Measurements from ENCODE around the gene DEFB128. TPM values are rescaled to one million over a fixed set of nuclear protein-coding genes. Genes with fewer than 3 reads are reported as not detected.

The DEFB128 gene
- total RNA-seq, 1 donor from 2014 or later, result not detected

GRCh38 chr20:219290-220115 is 30.0 kb upstream of the DEFB128 start:
- no peak overlapping the region for H3K9ac ChIP-seq (ENCODE audit: low read length)
- H3K79me2 ChIP-seq (ENCODE audit: insufficient read depth, low read length), result no peaks in the 10 kb centered on the region
- no peaks in the 10 kb centered on the region for H4K20me1 ChIP-seq (ENCODE audit: insufficient read depth, low read length)
- peaks cover 52% of the 10 kb centered on the region for H3K27me3 Mint-ChIP-seq (ENCODE audit: low read depth, unreplicated experiment)
- DNase-seq (ENCODE audit: low read depth) (no peak), FAIRE-seq (no peak)
- H3K27ac Mint-ChIP-seq (ENCODE audit: unreplicated experiment), result no peak overlapping the region
- H3K9me3 Mint-ChIP-seq (ENCODE audit: unreplicated experiment), result no peaks in the 10 kb centered on the region
- no peaks in the 10 kb centered on the region for H3K36me3 Mint-ChIP-seq (ENCODE audit: low read depth, unreplicated experiment)
- H3K36me3 ChIP-seq (ENCODE audit: insufficient read depth, low read length), result no peaks in the 10 kb centered on the region
- no peaks in the 10 kb centered on the region for H3K9me3 ChIP-seq (ENCODE audit: insufficient read depth, low read depth, low read length)
- H3K27ac ChIP-seq (ENCODE audit: low read depth, low read length), result no peak overlapping the region
- H2AFZ ChIP-seq (ENCODE audit: low read depth, low read length), result no peak overlapping the region
- no peak overlapping the region for H3K4me3 ChIP-seq (ENCODE audit: insufficient read depth, low read depth, low read length)
- no peaks in the 10 kb centered on the region for H3K4me1 Mint-ChIP-seq (ENCODE audit: low read depth, unreplicated experiment)
- H3K4me2 ChIP-seq (ENCODE audit: low read length), result no peak overlapping the region
- no peak overlapping the region for H3K4me3 Mint-ChIP-seq (ENCODE audit: unreplicated experiment)
- TF ChIP-seq CTCF (IDR thresholded peaks at IDR 0.05; ENCODE audit: insufficient read depth, low read depth, low read length), result no peak
- no peaks in the 10 kb centered on the region for H3K4me1 ChIP-seq (ENCODE audit: insufficient read depth, low read length)
- no peaks in the 10 kb centered on the region for H3K27me3 ChIP-seq (ENCODE audit: insufficient read depth, low read length)

DNA sequence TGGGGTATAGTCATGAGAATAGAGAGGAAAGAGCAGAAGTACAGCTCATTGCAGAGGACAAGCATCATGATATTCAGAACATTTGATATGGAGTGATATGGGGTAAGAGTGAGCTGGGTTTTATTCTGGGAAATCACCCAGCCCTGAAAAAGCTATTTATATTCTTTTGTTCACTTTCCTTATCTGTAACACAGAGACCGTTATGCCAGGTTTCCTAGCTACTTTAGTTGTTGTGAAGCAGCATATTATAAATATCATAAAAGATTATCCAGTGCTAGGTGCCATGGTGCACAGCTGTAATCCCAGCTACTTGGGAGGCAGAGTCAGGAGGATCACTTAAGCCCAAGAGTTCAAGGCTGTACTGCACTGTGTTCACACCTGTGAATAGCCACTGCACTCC is 27.8 kb upstream of the DEFB128 start:
- Histone ChIP-seq H3K79me2 (ENCODE audit: insufficient read depth, low read length) (no peaks in the 10 kb centered on the region), H4K20me1 (ENCODE audit: insufficient read depth, low read length) (no peaks in the 10 kb centered on the region), H3K36me3 (ENCODE audit: insufficient read depth, low read length) (no peaks in the 10 kb centered on the region), H3K27ac (ENCODE audit: low read depth, low read length) (no peak overlapping the region), H3K4me2 (ENCODE audit: low read length) (no peak overlapping the region), H3K9me3 (ENCODE audit: insufficient read depth, low read depth, low read length) (no peaks in the 10 kb centered on the region), H3K4me3 (ENCODE audit: insufficient read depth, low read depth, low read length) (no peak overlapping the region), H3K27me3 (ENCODE audit: insufficient read depth, low read length) (peaks cover 2% of the 10 kb centered on the region), H3K4me1 (ENCODE audit: insufficient read depth, low read length) (no peaks in the 10 kb centered on the region), H2AFZ (ENCODE audit: low read depth, low read length) (no peak overlapping the region), H3K9ac (ENCODE audit: low read length) (no peak overlapping the region)
- H3K36me3 Mint-ChIP-seq (ENCODE audit: low read depth, unreplicated experiment), result no peaks in the 10 kb centered on the region
- no peak overlapping the region for H3K27ac Mint-ChIP-seq (ENCODE audit: unreplicated experiment)
- TF ChIP-seq EZH2 (IDR thresholded peaks at IDR 0.05; ENCODE audit: insufficient read depth, low read length), result no peak
- TF ChIP-seq CTCF (IDR thresholded peaks at IDR 0.05; ENCODE audit: insufficient read depth, low read depth, low read length), result no peak
- no peaks in the 10 kb centered on the region for H3K9me3 Mint-ChIP-seq (ENCODE audit: unreplicated experiment)
- no peak for DNase-seq (ENCODE audit: low read depth)
- no peaks in the 10 kb centered on the region for H3K4me1 Mint-ChIP-seq (ENCODE audit: low read depth, unreplicated experiment)
- FAIRE-seq, result no peak
- H3K27me3 Mint-ChIP-seq (ENCODE audit: low read depth, unreplicated experiment), result peaks cover 43% of the 10 kb centered on the region
- H3K4me3 Mint-ChIP-seq (ENCODE audit: unreplicated experiment), result no peak overlapping the region

DNA sequence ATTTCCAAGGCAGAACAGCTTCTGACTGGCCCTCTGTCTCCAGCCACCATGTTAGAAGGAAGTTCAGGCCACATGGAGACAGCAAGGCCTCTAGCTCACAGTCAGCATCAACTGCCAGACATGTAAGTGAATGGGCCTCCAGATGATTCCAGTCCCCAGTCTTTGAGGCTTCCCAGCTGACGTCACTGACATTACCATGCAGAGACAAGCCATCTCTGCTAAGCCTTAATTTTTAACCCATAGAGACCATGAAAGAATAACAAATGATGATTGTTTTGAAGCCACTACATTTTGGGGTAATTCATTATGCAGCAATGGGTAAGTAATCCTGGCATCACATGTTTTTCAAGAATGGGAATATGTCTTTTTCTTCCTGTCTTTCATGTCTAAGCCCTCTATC is 26.3 kb upstream of the DEFB128 start:
- Histone ChIP-seq H2AFZ (ENCODE audit: low read depth, low read length) (no peak overlapping the region), H3K4me2 (ENCODE audit: low read length) (no peak overlapping the region), H3K36me3 (ENCODE audit: insufficient read depth, low read length) (no peaks in the 10 kb centered on the region), H3K9me3 (ENCODE audit: insufficient read depth, low read depth, low read length) (no peaks in the 10 kb centered on the region), H4K20me1 (ENCODE audit: insufficient read depth, low read length) (no peaks in the 10 kb centered on the region), H3K79me2 (ENCODE audit: insufficient read depth, low read length) (no peaks in the 10 kb centered on the region), H3K4me3 (ENCODE audit: insufficient read depth, low read depth, low read length) (no peak overlapping the region), H3K9ac (ENCODE audit: low read length) (no peak overlapping the region), H3K27me3 (ENCODE audit: insufficient read depth, low read length) (peaks cover 3% of the 10 kb centered on the region), H3K27ac (ENCODE audit: low read depth, low read length) (no peak overlapping the region), H3K4me1 (ENCODE audit: insufficient read depth, low read length) (no peaks in the 10 kb centered on the region)
- Mint-ChIP-seq H3K27ac (ENCODE audit: unreplicated experiment) (no peak overlapping the region), H3K27me3 (ENCODE audit: low read depth, unreplicated experiment) (peaks cover 51% of the 10 kb centered on the region), H3K36me3 (ENCODE audit: low read depth, unreplicated experiment) (no peaks in the 10 kb centered on the region), H3K4me1 (ENCODE audit: low read depth, unreplicated experiment) (no peaks in the 10 kb centered on the region), H3K9me3 (ENCODE audit: unreplicated experiment) (no peaks in the 10 kb centered on the region), H3K4me3 (ENCODE audit: unreplicated experiment) (no peak overlapping the region)
- TF ChIP-seq CTCF (IDR thresholded peaks at IDR 0.05; ENCODE audit: insufficient read depth, low read depth, low read length) (no peak), EZH2 (IDR thresholded peaks at IDR 0.05; ENCODE audit: insufficient read depth, low read length) (no peak)
- FAIRE-seq (no peak), DNase-seq (ENCODE audit: low read depth) (no peak)

Measured in astrocyte (in vitro differentiated cells and primary cell).